Measurements from ENCODE around the gene TBC1D1. TPM values are rescaled to one million over a fixed set of nuclear protein-coding genes. Genes with fewer than 3 reads are reported as not detected.

Gene TBC1D1
- total RNA-seq, 1 experiment from 2014 or later = 42.6 TPM

GRCh38 chr4:38182334-38182998 lies 291.6 kb downstream of the TBC1D1 start:
- no peaks in the 10 kb centered on the region for H3K9me3 ChIP-seq (ENCODE audit: low read depth, low read length, poor library complexity, severe bottlenecking)
- H3K27me3 ChIP-seq (replicated peaks; ENCODE audit: insufficient read depth, low read depth, low read length, poor library complexity) = no peaks in the 10 kb centered on the region
- no peaks in the 10 kb centered on the region for H3K36me3 ChIP-seq (ENCODE audit: insufficient read depth, low read length, poor library complexity, severe bottlenecking)
- H3K4me1 ChIP-seq (ENCODE audit: insufficient read depth, low read length, poor library complexity, severe bottlenecking) = no peaks in the 10 kb centered on the region
- H3K27ac ChIP-seq (ENCODE audit: low read depth, low read length, poor library complexity, severe bottlenecking) = no peak overlapping the region
- TF ChIP-seq EZH2 (IDR thresholded peaks at IDR 0.05; ENCODE audit: borderline replicate concordance, low read depth, low read length, poor library complexity, severe bottlenecking) = no peak
- TF ChIP-seq CTCF (conservative IDR thresholded peaks at IDR 0.05; ENCODE audit: low read depth, low read length) = no peak
- CTCF ChIA-PET = no interaction called here
- intact Hi-C loops (cut with micrococcal nuclease; ENCODE audit: unreplicated experiment) = no loop called here
- H3K4me3 ChIP-seq (ENCODE audit: low read depth, low read length, poor library complexity, severe bottlenecking) = no peak overlapping the region
- no peak for DNase-seq (ENCODE audit: low spot score)
- POLR2A ChIA-PET (ENCODE audit: low non-redundant PET) = no interaction called here
- BruUV-seq (replicated peaks) = no TSS peak

- Histone ChIP-seq H3K36me3 (ENCODE audit: insufficient read depth, low read length, poor library complexity, severe bottlenecking) (no peaks in the 10 kb centered on the region), H3K4me3 (ENCODE audit: low read depth, low read length, poor library complexity, severe bottlenecking) (no peak overlapping the region), H3K27me3 (replicated peaks; ENCODE audit: insufficient read depth, low read depth, low read length, poor library complexity) (no peaks in the 10 kb centered on the region), H3K27ac (ENCODE audit: low read depth, low read length, poor library complexity, severe bottlenecking) (no peak overlapping the region), H3K9me3 (ENCODE audit: low read depth, low read length, poor library complexity, severe bottlenecking) (no peaks in the 10 kb centered on the region), H3K4me1 (ENCODE audit: insufficient read depth, low read length, poor library complexity, severe bottlenecking) (no peaks in the 10 kb centered on the region)
- no peak for DNase-seq (ENCODE audit: low spot score)
- ChIA-PET CTCF (interaction anchor here (1.4 kb wide), 1 partner anchor 136 kb away, joined by 4 read pairs; no protein-coding TSS in a partner anchor), POLR2A (ENCODE audit: low non-redundant PET) (interaction anchor here (0.7 kb wide), 1 partner anchor 479 kb away, joined by 6 read pairs; no protein-coding TSS in a partner anchor)
- no TSS peak for BruUV-seq (replicated peaks)
- intact Hi-C loops (cut with micrococcal nuclease; ENCODE audit: unreplicated experiment) = no loop called here
- TF ChIP-seq CTCF (conservative IDR thresholded peaks at IDR 0.05; ENCODE audit: low read depth, low read length) = no peak
- TF ChIP-seq EZH2 (IDR thresholded peaks at IDR 0.05; ENCODE audit: borderline replicate concordance, low read depth, low read length, poor library complexity, severe bottlenecking) = no peak
Observed at GRCh38 chr4:38184404-38184803, 293.5 kb downstream of the TBC1D1 start.

- Histone ChIP-seq H3K27ac (ENCODE audit: low read depth, low read length, poor library complexity, severe bottlenecking) (no peak overlapping the region), H3K36me3 (ENCODE audit: insufficient read depth, low read length, poor library complexity, severe bottlenecking) (no peaks in the 10 kb centered on the region), H3K27me3 (replicated peaks; ENCODE audit: insufficient read depth, low read depth, low read length, poor library complexity) (no peaks in the 10 kb centered on the region), H3K4me1 (ENCODE audit: insufficient read depth, low read length, poor library complexity, severe bottlenecking) (peaks cover 3% of the 10 kb centered on the region), H3K9me3 (ENCODE audit: low read depth, low read length, poor library complexity, severe bottlenecking) (no peaks in the 10 kb centered on the region), H3K4me3 (ENCODE audit: low read depth, low read length, poor library complexity, severe bottlenecking) (no peak overlapping the region)
- DNase-seq (ENCODE audit: low spot score) = no peak
- no TSS peak for BruUV-seq (replicated peaks)
- ChIA-PET POLR2A (ENCODE audit: low non-redundant PET) (no interaction called here), CTCF (no interaction called here)
- intact Hi-C loops (cut with micrococcal nuclease; ENCODE audit: unreplicated experiment) = no loop called here
- TF ChIP-seq EZH2 (IDR thresholded peaks at IDR 0.05; ENCODE audit: borderline replicate concordance, low read depth, low read length, poor library complexity, severe bottlenecking) = no peak
Observed at GRCh38 chr4:38185406-38186144, 294.7 kb downstream of the TBC1D1 start.
